Measurements from ENCODE around the gene TMEM204.

TMEM204 gene

DNA sequence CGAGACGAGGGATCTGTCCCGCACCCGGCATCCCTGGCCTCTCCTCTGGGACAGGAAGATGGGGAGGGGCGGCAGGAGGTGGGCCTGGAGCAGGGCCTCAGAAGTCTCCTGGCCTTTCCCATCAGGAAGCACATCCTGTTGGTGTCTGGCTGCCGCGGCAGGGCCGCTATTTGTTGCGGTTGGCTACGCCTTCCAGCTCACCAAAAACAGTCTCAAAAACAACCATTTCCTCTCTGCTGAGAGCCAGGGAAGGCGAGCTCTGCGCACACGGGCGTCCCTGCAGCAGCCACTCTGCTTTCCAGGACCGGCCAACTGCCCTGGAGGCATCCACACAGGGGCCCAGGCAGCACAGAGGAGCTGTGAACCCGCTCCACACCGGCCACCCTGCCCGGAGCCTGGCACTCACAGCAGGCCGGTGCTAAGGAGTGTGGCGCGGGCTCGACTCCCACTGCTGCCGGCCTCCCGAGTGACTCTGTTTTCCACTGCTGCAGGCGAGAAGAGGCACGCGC lies at the start of gene TMEM204:
TMEM204 (plus strand) TSS at position 224 of the 509 bp plus-strand sequence. CDS start 610 bp downstream, outside the sequence.
- DNase-seq, result peak; percentile 68

DNA sequence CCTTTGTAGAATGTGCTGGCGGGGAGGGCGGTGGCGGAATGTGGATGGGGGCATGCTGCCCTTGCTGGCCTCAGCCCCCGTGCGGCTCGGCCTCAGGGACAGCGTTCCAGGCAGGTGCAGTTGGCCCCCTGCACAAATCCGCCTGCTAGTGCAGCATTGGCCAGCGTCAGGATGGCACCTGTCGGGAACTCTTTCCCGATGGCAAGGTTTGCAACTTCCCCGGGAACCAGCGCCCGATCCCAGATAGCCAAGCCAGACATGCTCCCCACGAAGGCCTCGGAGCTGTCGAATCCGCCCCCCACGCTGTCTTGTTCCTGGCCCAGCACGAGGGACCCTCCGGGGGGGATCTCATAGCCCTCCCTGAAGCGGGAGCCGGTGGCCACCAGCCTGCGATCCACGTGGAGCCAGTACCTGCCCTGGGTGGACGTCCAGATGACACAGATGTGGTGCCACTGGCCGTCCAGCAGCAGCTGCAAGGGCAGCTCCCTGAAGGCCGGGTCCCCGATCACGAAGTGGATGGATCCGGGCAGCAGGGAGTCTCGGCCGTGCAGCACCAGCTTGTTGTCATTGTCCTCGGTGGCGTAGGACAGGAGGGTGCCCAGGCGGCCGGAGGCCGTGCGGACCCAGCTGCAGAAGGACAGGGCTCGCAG lies 47.5 kb upstream of the TMEM204 start:
- DNase-seq, result no peak

DNA sequence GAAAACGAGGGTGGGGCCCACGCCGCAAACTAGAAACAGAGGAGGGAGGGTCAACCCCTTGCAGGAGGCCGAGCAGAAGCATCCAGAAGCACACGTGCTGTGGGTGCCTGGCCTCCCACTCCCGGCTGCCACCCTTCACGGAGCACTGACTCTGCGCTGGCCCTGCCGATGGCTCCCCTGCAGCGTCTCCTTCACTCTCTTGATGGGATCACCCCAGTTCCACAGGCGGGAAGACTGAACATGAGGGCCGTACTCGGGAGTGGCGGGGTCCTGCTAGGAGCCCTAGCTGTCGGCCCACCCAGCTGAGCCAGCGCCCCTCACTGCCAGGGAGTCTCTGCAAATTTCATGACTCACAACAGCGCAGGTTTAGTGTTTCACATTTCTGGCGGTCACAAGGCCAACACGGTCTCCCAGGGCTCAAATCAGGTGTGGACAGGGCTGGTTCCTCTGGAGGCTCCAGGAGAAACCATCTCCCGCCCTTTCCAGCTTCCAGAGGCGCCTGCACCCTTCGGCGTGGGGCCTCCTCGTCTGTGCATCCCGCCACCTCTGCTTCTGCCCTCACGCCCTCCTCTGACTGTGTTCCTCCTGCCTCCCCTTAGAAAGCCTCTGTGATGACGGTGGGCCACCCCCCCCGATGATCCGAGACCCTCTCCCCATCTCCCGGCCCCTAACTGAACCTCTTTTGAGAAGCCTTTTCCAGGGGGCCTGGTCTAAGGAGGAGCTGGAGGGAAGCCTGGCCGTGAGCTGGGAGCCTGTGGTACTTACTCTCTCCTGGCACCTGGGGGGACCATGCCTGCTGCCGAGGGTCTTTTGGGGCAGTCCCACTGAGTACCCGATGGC lies 46.7 kb upstream of the TMEM204 start:
- no peak for DNase-seq

DNA sequence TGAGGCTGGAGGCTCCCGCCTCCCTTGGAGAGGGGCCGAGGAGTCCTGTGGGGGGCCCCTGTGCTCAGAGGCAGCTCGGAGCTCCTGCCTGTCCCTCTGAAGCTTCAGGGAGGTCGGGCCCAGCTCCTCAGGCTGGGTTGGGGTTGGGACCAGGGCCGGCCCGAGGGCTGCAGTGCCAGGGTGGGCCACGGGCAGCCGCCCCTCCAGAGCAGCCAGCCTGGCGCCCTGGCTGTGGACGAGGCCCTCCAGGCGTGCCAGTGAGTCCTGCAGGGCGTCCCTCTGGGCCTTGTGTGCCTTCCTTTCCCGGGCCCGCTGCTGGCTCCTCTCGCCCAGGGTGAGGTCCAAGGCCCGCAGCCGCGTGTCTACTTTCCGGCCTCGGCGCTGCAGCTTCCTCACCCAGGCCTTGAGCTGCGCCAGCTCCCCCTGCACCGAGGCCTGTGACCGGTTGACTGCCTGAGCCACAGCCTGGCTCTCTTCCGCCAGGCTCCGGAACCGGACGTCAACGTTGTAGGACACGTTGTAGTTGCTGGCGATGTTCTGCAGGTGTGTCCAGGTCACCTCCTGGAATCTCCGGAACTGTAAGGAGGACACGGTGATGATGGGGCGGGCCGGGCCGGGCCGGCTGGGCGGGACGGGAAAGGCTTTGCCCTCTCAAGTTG lies 45.9 kb upstream of the TMEM204 start:
- DNase-seq, result no peak

DNA sequence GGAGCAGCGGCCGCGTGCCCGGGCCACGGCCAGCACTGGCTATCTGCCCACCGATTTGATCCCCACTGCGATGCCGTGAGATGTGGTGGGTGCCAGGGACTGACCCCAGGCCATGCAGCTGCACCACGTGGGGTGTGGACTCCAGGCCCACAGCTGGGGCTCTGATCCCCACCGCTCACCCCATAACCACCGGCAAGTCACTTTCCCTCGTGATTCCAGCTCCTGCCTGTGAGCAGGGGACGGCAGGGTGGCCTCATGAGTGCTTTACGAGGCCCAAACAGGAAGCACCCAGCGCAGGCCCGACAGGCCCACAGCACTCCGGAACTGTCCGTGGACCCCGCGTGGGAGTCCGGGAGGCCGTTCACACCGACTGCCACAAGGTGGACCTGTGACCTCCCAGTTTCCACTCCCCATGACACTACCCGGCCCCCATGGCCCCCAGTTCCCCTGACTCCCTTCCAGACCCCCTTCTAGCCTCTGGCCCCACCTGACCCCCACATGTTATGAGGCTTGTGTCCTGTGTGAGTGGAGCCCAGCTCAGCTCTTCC lies 45.3 kb upstream of the TMEM204 start:
- DNase-seq, result no peak

DNA sequence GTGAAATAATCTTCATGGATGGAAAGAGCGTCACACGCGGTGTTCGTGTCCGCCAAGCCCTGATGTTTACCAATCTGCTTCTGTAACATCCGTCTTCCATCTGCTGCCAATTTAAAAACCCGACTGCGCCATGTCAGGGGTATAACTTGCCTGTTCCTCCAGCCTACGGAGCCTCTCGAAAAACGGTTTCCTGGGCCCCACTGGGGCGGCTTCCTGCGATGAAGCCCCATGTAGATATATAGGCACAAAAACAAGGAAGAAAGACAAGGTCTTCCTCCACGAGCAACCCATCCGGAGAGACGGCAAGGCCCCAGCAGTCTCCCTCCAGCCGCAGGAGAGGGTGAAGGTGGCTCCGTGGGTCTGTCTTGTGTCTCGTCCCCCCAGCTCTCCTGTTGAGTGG lies 44.8 kb upstream of the TMEM204 start, which contains the start of gene PTX4:
PTX4 (minus strand) TSS at position 326 of the 400 bp plus-strand sequence; CDS start at position 291, 35 bp downstream.
- no peak for DNase-seq

DNA sequence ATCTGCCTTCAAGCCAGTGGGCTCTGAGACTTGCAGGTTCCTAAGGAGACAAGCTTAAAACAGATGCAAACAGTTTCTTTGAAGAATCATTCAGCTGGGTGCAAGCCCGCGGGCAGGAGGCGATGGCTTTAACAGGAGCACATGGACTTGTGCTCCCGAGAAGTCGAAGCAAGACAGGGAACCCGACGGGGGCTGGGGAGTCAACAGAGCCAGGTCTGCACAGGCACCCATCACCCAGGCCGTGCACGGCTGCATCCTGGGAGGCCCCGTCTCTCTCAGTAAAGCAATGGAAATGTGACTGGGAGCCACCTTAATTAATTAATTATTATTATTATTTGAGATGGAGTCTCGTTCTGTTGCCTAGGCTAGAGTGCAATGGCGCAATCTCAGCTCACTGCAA lies 44.4 kb upstream of the TMEM204 start:
- no peak for DNase-seq

DNA sequence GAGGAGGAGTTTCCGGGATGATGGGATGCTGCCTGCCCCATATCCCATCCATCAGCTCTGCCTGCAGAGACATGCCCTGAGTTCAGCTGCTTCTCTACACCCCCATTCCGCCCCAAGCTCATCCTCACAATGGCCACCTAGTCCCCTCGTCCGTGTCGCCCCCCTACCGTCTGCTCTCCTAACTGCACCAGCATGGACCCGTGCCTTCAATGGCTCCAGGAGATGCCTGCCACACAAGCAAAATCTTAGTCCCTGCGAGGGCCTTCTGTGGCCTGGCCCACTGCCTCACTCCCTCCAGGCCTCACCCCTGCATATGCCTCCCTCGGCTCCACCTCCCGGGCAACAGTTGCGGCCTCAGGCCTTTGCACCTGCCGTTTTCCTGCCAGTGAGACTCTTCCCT lies 42.1 kb upstream of the TMEM204 start:
- no peak for DNase-seq

DNA sequence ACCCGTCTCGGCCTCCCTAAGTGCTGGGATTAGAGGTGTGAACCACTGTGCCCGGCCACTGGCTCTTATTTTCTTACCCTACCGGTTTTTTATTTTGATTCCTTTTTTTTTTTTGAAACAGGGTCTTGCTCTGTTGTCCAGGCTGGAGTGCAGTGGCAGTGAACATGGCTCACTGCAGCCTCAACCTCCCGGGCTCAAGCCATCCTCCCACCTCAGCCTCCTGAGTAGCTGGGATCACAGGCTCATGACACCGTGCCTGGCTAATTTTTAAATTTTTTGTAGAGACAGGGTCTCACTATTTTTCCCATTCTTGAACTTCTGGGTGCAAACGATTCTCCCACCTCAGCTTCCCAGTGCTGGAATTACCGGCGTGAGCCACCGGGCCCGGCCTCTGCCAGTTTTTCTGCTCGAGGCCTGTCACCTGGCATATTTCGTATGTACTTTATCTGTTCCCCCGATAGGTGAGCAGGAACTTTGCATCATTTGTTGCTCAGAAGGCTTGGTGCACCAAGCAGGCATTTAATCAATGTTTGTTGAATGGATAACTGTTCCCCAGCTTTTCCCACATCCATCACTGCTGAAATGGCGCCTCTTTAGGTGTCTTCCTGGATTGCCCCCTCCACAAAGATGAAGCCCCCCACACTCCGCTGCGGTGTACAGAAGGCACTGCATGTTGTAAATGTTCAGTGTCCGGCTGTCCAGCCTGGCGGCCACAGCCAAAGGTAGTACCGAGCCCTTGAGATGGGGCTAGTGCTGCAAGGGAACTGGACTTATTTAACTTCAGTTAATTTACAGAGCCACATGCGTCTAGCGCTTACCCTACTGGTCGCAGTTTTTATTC lies 41.2 kb upstream of the TMEM204 start:
- no peak for DNase-seq

DNA sequence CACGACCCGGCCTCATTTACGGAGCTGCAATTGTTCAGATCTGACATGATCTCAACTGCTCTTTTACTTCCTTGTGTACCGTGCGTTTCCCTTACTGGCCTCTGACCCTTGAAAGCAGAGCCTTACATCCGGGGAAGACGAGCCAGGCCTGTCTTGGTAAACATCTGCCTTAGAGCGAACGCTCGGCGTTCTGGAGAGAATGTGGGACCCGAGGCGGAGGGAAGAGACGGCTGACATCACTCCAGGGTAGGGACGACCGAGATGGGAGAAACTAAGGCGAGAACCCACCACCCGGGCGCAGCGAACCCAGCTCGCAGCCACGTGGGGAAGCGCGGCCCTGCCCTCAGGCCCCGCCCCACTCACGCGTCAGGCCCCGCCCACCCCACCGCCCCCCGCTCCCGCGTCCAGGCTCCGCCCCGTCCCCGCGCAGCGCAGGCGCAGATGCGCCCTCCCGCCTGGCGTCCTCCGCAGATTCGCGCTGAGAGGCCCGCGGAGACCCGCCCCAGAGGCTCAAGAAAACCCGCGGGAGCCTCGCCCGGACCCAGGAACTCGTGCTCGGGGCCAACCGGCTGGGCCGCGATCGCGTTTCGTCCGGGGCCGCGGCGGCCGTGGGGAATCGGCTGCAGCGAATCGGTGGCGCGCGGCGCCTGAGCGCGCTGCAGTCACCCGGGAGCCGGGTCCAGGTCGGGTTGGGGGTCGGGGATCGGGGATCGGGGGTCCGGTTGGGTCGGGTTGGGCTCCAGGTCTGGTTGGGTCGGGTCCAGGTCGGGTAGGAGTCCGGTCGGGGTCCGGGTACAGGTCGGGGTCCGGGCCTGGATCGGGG lies 40.3 kb upstream of the TMEM204 start, which contains the start of gene TELO2:
TELO2 (plus strand) TSS at position 438 of the 823 bp plus-strand sequence. CDS start 922 bp downstream, outside the sequence.
- DNase-seq, result peak; percentile 73

DNA sequence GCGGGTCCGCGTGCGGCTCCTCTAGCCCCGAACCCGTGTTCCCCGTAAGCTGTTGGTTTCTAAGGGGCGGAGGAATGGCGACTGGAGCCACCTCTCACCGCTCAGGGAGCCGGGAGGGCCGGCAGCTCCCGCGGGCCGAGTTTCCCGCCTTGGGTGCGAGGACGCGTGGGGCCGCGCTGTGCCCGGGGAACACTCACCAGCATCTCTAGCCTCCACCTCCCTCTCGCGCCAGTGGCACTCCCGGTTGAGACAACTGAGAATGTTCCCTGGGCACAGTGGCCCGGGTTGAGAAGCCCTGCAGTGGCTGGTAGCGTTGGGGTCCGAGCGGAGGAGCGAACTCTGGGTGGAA lies 39.7 kb upstream of the TMEM204 start:
- peak; percentile 6 for DNase-seq

DNA sequence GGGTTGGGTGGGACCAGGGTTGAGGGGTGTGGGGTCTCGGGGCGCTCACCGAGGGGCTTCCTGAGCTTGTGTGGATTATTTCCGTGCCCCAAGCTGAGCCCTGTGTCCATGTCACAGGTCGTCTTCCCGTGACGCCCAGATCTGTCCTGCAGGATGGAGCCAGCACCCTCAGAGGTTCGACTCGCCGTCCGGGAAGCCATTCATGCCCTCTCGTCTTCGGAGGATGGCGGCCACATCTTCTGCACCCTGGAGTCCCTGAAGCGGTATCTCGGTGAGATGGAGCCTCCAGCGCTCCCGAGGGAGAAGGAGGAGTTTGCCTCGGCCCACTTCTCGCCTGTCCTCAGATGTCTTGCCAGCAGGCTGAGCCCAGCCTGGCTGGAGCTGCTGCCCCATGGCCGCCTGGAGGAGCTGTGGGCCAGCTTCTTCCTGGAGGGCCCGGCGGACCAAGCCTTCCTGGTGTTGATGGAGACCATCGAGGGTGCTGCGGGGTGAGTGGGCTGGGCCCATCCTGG lies 39.3 kb upstream of the TMEM204 start:
- peak; percentile 67 for DNase-seq

DNA sequence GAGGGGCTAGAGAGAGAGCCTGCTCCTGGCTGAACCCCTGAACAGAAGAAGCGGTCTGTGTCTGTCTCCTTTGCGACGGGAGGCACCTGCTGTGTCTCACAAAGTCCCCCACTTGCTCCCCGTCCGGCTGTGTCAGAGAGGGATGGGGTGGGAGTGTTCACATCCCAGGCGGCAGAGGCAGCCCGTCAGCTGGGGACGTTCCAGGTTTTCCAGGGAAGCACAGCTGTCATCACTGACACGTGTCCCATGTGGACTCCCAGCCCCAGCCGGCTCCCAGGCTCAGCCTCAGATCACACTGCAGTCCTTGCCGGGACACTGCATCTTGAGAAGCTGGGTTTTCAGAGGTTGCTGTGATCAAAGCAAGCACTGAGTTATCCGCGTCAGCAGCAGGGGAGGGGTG lies 38.8 kb upstream of the TMEM204 start:
- no peak for DNase-seq

DNA sequence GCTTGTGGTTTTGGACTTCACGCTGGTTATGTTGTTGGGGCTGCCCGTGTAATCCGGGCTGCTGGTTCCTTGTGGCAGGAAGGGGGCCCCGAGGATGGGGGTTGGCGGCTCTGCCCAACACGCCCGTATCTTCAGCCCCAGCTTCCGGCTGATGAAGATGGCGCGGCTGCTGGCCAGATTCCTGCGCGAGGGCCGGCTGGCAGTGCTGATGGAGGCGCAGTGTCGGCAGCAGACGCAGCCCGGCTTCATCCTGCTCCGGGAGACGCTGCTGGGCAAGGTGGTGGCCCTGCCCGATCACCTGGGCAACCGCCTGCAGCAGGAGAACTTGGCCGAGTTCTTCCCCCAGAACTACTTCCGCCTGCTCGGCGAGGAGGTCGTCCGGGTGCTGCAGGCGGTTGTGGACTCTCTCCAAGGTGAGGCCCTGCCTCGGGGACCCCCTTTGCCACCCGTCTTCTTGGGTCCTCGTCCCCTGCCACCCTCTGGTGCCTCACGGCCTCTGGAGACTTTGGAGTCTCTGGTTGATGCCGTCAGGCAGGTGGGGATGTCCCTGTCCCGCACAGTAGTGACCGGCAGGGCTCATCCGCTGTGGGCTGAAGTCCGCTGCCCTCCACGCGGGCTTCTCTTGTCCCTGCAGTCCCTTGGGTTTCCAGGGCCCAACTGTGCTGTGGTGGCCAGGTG lies 38.1 kb upstream of the TMEM204 start:
- DNase-seq, result no peak

DNA sequence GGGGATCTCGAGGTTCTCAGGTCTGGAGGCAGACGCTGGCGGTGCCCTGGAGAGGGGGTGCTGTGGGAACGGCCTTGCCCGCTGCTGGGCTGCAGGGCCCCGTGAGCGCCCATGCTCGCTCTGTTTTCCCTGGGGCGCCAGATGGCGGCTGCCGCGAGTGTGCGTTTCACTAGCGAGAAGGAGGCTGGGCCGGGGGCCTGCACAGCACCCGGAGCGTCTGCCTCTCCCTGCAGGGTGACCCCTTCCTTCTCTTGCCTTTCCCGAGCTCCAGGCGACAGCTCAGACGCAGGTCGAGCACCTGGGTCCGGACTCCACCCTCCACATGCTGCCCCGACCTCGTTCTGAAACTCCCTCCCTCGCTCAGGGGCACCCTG lies 37.6 kb upstream of the TMEM204 start:
- DNase-seq, result no peak

DNA sequence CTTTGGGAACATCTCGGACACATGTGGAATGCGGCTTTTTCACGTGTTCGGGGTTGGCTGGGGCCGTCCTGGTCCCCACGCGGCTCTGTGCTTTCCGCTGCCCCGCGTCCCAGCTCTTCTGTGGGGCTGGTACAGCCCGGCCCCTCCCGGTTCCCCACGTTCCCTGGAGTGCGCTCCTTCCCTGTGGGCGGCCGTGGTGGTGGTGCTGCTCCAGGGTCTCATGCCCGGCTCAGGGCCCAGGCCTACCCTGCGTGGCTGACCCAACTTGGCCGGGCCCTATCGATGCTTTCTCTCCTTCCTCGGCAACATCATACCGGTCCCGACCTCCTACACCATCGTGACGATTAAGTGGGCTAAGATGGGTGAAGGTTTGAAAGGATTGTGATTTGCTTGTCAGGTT lies 37.0 kb upstream of the TMEM204 start:
- no peak for DNase-seq

DNA sequence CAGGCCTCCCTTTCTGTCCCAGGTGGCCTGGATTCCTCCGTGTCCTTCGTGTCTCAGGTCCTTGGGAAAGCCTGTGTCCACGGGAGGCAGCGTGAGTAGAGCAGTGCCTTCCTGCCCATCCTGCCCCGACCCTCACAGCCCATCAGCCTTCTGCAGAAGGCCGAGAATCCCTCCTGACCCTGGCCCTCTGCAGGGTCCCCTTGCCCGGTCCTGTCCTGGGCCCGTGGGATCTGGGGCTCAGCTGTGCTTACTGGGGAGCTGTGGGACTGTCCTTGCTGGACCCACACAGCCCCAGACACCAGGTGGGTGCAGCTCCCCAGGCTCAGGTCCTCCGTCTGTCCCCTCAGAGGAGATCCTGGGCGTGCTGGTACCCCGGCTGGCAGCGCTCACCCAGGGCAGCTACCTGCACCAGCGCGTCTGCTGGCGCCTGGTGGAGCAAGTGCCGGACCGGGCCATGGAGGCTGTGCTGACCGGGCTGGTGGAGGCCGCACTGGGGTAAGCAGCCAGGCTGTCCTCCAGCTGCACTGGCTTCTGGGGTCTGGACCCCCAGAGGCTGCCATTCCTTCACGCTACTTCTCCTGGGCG lies 36.4 kb upstream of the TMEM204 start:
- no peak for DNase-seq

DNA sequence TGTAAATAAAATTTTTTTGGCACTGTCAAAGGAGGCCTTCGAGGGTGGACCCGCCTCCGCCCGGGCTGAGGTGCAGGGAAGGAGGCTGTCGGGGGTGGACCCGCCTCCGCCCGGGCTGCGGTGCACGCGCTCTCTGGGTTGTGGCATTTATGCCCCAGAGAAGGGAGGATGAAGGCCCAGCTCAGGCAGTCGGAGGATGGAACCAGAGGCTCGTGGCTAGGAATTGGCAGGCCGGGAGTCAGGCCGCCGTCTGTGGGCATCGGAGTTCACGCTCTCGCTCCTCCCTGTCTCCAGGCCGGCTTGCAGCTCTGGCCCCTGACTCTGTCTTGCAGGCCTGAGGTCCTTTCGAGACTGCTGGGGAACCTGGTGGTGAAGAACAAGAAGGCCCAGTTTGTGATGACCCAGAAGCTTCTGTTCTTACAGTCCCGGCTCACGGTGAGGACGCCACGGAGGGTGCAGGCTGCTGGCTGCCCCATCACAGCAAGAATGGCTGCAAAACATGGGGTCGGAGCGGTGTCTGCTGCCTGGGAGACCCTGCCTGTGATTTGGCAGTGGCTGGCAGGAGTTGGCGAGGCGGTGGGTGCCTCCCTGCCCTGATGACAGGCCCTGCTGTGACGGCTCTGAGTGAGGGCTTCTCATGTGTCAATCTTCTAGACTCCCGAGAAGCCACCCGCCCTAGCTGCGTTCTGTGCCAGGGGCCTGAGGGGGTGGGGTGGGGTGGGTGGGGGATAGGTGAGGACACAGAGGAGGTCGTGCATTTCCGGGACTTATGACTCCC lies 34.4 kb upstream of the TMEM204 start:
- no peak for DNase-seq

DNA sequence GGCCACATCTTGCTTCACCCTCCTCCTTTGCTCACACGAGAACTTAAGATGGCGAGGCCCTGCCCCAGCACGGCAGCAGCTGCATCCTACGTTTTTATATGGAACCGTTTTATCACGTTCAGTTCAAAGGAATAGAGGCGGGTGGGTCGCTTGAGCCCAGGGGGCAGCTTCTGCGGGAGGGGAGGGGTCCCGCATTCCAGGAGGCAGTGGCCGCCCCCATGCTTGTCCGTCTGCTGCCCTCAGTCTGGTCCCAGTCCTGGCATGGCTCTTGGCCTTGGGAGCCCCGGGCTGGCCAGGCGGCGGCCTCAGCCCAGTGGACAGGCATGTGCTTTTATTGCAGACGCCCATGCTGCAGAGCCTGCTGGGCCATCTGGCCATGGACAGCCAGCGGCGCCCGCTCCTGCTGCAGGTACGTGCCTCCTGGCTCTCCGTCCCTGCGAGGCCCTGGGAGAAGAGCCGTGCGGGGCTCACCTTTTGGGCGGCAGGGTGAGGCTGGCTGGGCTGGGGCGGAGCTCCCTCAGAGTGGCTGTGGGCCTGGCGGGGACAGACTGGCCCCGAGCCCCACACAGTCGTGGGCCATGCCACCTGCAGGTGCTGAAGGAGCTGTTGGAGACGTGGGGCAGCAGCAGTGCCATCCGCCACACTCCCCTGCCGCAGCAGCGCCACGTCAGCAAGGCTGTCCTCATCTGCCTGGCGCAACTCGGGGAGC lies 33.6 kb upstream of the TMEM204 start:
- DNase-seq, result no peak
